Measurements from ENCODE around the gene GMEB1. TPM values are rescaled to one million over a fixed set of nuclear protein-coding genes. Genes with fewer than 3 reads are reported as not detected.

GMEB1 gene
- total and polyA plus RNA-seq, 2 experiments from 2014 or later = 13.3 to 20.2 TPM

DNA sequence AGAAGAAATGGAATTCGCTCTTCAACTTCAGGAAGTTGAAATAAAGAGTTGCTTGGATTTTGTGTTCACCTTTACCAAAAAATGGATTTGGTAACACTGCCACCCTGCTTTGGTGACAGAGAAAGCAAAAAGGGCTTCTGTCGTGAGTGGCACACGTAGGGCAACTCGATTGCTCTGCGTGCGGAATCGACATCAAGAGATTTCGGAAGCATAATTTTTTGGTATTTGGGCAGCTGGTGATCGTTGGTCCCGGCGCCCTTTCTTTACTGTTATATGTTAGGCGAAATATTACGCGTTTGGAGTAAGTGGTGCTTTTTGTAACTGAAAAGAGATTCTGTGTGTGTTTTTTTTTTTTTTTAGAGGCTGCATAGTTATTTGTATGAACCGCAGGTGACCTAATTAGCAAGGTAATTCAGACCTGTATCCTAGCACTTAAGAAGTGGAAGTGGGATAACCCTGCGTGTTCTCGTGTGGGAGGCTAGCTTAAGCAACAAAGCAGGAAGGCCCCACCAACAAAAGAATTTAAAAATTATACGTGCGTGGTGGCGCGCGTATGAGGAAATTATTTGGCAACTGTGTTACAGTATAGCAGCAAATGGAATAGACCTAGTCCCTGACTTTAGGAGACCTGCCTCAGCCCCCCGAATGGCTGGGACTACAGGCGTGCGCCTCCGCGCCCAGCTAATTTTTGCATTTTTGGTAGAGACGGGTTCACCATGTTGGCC lies 19.9 kb upstream of the GMEB1 start, which contains the start of gene RNU11:
RNU11 (plus strand) TSS at position 127 of the 725 bp plus-strand sequence.
- H4K20me1 ChIP-seq (replicated peaks; ENCODE audit: insufficient read depth) = no peaks in the 10 kb centered on the region
- TF ChIP-seq POLR2AphosphoS5 (IDR thresholded peaks at IDR 0.05; ENCODE audit: low read depth) (peak; percentile 100), EZH2 (IDR thresholded peaks at IDR 0.05; ENCODE audit: low read depth, unreplicated experiment) (no peak), STAT1 (IDR thresholded peaks at IDR 0.05; ENCODE audit: unreplicated experiment) (no peak), EZH2phosphoT487 (IDR thresholded peaks at IDR 0.05; ENCODE audit: unreplicated experiment) (no peak), CREB1 (CRISPR knock-in tag; IDR thresholded peaks at IDR 0.05; ENCODE audit: low read depth) (peak; percentile 65), JUNB (IDR thresholded peaks at IDR 0.05; ENCODE audit: unreplicated experiment) (no peak), ZNF114 (CRISPR knock-in tag; IDR thresholded peaks at IDR 0.05) (peak; percentile 77; the same call in 1 of the 2 replicates), ZNF331 (CRISPR knock-in tag; IDR thresholded peaks at IDR 0.05; ENCODE audit: low read depth) (no peak; the same call in 1 of the 2 replicates), NANOG (IDR thresholded peaks at IDR 0.05; ENCODE audit: borderline replicate concordance) (peak; percentile 48; the same call in 1 of the 2 replicates)
- TF ChIP-seq, protein P1, sequence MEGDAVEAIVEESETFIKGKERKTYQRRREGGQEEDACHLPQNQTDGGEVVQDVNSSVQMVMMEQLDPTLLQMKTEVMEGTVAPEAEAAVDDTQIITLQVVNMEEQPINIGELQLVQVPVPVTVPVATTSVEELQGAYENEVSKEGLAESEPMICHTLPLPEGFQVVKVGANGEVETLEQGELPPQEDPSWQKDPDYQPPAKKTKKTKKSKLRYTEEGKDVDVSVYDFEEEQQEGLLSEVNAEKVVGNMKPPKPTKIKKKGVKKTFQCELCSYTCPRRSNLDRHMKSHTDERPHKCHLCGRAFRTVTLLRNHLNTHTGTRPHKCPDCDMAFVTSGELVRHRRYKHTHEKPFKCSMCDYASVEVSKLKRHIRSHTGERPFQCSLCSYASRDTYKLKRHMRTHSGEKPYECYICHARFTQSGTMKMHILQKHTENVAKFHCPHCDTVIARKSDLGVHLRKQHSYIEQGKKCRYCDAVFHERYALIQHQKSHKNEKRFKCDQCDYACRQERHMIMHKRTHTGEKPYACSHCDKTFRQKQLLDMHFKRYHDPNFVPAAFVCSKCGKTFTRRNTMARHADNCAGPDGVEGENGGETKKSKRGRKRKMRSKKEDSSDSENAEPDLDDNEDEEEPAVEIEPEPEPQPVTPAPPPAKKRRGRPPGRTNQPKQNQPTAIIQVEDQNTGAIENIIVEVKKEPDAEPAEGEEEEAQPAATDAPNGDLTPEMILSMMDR (conservative IDR thresholded peaks at IDR 0.05; ENCODE audit: low read depth in 2 of 2) = no peak
- TF ChIP-seq, protein P2, sequence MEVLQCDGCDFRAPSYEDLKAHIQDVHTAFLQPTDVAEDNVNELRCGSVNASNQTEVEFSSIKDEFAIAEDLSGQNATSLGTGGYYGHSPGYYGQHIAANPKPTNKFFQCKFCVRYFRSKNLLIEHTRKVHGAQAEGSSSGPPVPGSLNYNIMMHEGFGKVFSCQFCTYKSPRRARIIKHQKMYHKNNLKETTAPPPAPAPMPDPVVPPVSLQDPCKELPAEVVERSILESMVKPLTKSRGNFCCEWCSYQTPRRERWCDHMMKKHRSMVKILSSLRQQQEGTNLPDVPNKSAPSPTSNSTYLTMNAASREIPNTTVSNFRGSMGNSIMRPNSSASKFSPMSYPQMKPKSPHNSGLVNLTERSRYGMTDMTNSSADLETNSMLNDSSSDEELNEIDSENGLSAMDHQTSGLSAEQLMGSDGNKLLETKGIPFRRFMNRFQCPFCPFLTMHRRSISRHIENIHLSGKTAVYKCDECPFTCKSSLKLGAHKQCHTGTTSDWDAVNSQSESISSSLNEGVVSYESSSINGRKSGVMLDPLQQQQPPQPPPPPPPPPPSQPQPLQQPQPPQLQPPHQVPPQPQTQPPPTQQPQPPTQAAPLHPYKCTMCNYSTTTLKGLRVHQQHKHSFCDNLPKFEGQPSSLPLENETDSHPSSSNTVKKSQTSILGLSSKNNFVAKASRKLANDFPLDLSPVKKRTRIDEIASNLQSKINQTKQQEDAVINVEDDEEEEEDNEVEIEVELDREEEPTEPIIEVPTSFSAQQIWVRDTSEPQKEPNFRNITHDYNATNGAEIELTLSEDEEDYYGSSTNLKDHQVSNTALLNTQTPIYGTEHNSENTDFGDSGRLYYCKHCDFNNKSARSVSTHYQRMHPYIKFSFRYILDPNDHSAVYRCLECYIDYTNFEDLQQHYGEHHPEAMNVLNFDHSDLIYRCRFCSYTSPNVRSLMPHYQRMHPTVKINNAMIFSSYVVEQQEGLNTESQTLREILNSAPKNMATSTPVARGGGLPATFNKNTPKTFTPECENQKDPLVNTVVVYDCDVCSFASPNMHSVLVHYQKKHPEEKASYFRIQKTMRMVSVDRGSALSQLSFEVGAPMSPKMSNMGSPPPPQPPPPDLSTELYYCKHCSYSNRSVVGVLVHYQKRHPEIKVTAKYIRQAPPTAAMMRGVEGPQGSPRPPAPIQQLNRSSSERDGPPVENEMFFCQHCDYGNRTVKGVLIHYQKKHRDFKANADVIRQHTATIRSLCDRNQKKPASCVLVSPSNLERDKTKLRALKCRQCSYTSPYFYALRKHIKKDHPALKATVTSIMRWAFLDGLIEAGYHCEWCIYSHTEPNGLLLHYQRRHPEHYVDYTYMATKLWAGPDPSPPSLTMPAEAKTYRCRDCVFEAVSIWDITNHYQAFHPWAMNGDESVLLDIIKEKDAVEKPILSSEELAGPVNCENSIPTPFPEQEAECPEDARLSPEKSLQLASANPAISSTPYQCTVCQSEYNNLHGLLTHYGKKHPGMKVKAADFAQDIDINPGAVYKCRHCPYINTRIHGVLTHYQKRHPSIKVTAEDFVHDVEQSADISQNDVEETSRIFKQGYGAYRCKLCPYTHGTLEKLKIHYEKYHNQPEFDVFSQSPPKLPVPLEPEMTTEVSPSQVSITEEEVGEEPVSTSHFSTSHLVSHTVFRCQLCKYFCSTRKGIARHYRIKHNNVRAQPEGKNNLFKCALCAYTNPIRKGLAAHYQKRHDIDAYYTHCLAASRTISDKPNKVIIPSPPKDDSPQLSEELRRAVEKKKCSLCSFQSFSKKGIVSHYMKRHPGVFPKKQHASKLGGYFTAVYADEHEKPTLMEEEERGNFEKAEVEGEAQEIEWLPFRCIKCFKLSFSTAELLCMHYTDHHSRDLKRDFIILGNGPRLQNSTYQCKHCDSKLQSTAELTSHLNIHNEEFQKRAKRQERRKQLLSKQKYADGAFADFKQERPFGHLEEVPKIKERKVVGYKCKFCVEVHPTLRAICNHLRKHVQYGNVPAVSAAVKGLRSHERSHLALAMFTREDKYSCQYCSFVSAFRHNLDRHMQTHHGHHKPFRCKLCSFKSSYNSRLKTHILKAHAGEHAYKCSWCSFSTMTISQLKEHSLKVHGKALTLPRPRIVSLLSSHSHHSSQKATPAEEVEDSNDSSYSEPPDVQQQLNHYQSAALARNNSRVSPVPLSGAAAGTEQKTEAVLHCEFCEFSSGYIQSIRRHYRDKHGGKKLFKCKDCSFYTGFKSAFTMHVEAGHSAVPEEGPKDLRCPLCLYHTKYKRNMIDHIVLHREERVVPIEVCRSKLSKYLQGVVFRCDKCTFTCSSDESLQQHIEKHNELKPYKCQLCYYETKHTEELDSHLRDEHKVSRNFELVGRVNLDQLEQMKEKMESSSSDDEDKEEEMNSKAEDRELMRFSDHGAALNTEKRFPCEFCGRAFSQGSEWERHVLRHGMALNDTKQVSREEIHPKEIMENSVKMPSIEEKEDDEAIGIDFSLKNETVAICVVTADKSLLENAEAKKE (CRISPR knock-in tag; IDR thresholded peaks at IDR 0.05) = peak; percentile 84
- TF ChIP-seq, protein P3, sequence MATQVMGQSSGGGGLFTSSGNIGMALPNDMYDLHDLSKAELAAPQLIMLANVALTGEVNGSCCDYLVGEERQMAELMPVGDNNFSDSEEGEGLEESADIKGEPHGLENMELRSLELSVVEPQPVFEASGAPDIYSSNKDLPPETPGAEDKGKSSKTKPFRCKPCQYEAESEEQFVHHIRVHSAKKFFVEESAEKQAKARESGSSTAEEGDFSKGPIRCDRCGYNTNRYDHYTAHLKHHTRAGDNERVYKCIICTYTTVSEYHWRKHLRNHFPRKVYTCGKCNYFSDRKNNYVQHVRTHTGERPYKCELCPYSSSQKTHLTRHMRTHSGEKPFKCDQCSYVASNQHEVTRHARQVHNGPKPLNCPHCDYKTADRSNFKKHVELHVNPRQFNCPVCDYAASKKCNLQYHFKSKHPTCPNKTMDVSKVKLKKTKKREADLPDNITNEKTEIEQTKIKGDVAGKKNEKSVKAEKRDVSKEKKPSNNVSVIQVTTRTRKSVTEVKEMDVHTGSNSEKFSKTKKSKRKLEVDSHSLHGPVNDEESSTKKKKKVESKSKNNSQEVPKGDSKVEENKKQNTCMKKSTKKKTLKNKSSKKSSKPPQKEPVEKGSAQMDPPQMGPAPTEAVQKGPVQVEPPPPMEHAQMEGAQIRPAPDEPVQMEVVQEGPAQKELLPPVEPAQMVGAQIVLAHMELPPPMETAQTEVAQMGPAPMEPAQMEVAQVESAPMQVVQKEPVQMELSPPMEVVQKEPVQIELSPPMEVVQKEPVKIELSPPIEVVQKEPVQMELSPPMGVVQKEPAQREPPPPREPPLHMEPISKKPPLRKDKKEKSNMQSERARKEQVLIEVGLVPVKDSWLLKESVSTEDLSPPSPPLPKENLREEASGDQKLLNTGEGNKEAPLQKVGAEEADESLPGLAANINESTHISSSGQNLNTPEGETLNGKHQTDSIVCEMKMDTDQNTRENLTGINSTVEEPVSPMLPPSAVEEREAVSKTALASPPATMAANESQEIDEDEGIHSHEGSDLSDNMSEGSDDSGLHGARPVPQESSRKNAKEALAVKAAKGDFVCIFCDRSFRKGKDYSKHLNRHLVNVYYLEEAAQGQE (IDR thresholded peaks at IDR 0.05; ENCODE audit: unreplicated experiment) = no peak
- TF ChIP-seq, protein P4, sequence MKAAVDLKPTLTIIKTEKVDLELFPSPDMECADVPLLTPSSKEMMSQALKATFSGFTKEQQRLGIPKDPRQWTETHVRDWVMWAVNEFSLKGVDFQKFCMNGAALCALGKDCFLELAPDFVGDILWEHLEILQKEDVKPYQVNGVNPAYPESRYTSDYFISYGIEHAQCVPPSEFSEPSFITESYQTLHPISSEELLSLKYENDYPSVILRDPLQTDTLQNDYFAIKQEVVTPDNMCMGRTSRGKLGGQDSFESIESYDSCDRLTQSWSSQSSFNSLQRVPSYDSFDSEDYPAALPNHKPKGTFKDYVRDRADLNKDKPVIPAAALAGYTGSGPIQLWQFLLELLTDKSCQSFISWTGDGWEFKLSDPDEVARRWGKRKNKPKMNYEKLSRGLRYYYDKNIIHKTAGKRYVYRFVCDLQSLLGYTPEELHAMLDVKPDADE (IDR thresholded peaks at IDR 0.05) = peak; percentile 95
- H3K4me2 ChIP-seq = peak within 1 kb of the TSS; percentile 69
- peak within 1 kb of the TSS; percentile 100 for H3K27ac Mint-ChIP-seq
- H3K27me3 Mint-ChIP-seq (ENCODE audit: insufficient read depth, low read depth, poor library complexity) = peaks cover 17% of the 10 kb centered on the region
- no peaks in the 10 kb centered on the region for H3K9me3 Mint-ChIP-seq
- H3K4me1 Mint-ChIP-seq = peaks cover 12% of the 10 kb centered on the region
- H2AFZ ChIP-seq = no peak within 1 kb of the TSS
- no peaks in the 10 kb centered on the region for H3K27me3 ChIP-seq (ENCODE audit: insufficient read depth)
- H3K27ac ChIP-seq (ENCODE audit: low read depth) = peak within 1 kb of the TSS; percentile 91
- H3F3A ChIP-seq (replicated peaks; ENCODE audit: low read depth) = peaks cover 5% of the 10 kb centered on the region; the same call in 1 of the 2 replicates
- peaks cover 17% of the 10 kb centered on the region for H3K4me1 ChIP-seq (ENCODE audit: insufficient read depth)
- ATAC-seq (peak; percentile 82), DNase-seq (ENCODE audit: low spot score) (peak; percentile 97)
- H3K79me2 ChIP-seq (replicated peaks; ENCODE audit: insufficient read depth) = no peaks in the 10 kb centered on the region
- peak within 1 kb of the TSS; percentile 42 for H3K4me3 ChIP-seq
- no peaks in the 10 kb centered on the region for H3K9me2 ChIP-seq (ENCODE audit: insufficient read depth)
- no peaks in the 10 kb centered on the region; the same call in 2 of the 3 replicates for H3K36me3 Mint-ChIP-seq (ENCODE audit: low read depth)
- H3K36me3 ChIP-seq (ENCODE audit: insufficient read depth) = no peaks in the 10 kb centered on the region
- peak within 1 kb of the TSS; percentile 80 for H3K4me3 Mint-ChIP-seq

Measured in GM23338 (cell line).